ENCODE results near the gene KIF26B. TPM values are rescaled to one million over a fixed set of nuclear protein-coding genes. Genes with fewer than 3 reads are reported as not detected.

The KIF26B gene
- total RNA-seq, 1 experiment from 2014 or later, result 0.04 TPM

- ATAC-seq (no peak), DNase-seq (no peak)
- Histone ChIP-seq H4K20me1 (ENCODE audit: low read length) (no peaks in the 10 kb centered on the region), H3K9me3 (ENCODE audit: low read length) (no peaks in the 10 kb centered on the region), H3K27me3 (ENCODE audit: low read length) (peaks cover 73% of the 10 kb centered on the region), H3K9me2 (replicated peaks; ENCODE audit: low read length) (no peaks in the 10 kb centered on the region), H3K27ac (ENCODE audit: low read length) (no peak overlapping the region), H3K79me2 (ENCODE audit: low read length) (no peaks in the 10 kb centered on the region), H3K4me1 (ENCODE audit: insufficient read depth, low read length) (no peaks in the 10 kb centered on the region), H3K4me3 (ENCODE audit: low read length) (no peak overlapping the region), H3K36me3 (ENCODE audit: low read depth, low read length) (no peaks in the 10 kb centered on the region), H3K4me2 (ENCODE audit: low read length) (no peak overlapping the region), H3K9ac (ENCODE audit: low read length) (no peak overlapping the region), H3F3A (ENCODE audit: low read length, unreplicated experiment) (no peaks in the 10 kb centered on the region), H2AFZ (ENCODE audit: low read length) (no peak overlapping the region)
- BruUV-seq (replicated peaks), result no TSS peak
- TF ChIP-seq EZH2phosphoT487 (IDR thresholded peaks at IDR 0.05; ENCODE audit: borderline replicate concordance, low read length), result no peak
- no peak for TF ChIP-seq CTCF (conservative IDR thresholded peaks at IDR 0.05; ENCODE audit: low read depth, low read length)
- TF ChIP-seq EZH2 (IDR thresholded peaks at IDR 0.05; ENCODE audit: low read length, unreplicated experiment), result no peak
- ChIA-PET POLR2A (ENCODE audit: unreplicated experiment) (no interaction called here), CTCF (no interaction called here)
- intact Hi-C loops (cut with micrococcal nuclease), result no loop called here
These were observed 331.2 kb downstream of the KIF26B start for GRCh38 chr1:245485996-245486395.

DNA sequence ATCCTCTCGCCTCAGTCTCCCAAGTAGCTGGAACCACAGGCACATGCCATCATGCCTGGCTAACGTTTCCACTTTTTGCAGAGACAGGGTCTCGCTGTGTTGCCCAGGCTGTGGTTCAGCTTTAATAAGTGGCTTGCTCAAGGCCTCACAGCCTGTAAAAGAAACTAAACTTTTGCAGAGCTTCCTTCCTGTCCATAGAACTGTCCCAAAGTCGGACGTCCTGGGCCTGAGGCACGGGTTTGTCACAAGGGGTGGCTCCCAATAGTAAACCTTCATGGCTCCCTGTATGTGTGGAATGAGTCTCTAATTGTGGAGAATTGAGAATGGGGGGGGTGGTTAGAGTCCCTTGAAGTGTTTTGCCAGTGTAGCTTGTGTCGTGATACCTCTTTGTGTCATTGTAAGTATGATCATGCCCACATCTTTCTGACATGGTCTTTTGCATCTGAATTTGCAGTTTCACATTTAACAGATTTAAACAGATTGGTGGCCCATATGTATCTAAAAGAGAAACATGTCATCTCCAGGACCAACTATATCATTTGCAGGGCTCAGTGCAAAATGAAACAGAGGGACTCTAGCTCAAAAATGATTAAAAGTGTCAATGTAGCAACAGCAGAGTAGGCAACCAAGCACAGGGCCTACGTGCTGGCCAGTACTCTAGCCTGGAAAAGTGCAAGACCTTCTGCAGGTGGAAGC lies 332.1 kb downstream of the KIF26B start:
- TF ChIP-seq CTCF (conservative IDR thresholded peaks at IDR 0.05; ENCODE audit: low read depth, low read length), result no peak
- no peak for TF ChIP-seq EZH2phosphoT487 (IDR thresholded peaks at IDR 0.05; ENCODE audit: borderline replicate concordance, low read length)
- TF ChIP-seq EZH2 (IDR thresholded peaks at IDR 0.05; ENCODE audit: low read length, unreplicated experiment), result no peak
- Histone ChIP-seq H3K27ac (ENCODE audit: low read length) (no peak overlapping the region), H3K4me3 (ENCODE audit: low read length) (no peak overlapping the region), H3K4me2 (ENCODE audit: low read length) (no peak overlapping the region), H3K9me3 (ENCODE audit: low read length) (no peaks in the 10 kb centered on the region), H2AFZ (ENCODE audit: low read length) (no peak overlapping the region), H3K27me3 (ENCODE audit: low read length) (peaks cover 73% of the 10 kb centered on the region), H3K36me3 (ENCODE audit: low read depth, low read length) (no peaks in the 10 kb centered on the region), H3F3A (ENCODE audit: low read length, unreplicated experiment) (no peaks in the 10 kb centered on the region), H3K79me2 (ENCODE audit: low read length) (no peaks in the 10 kb centered on the region), H3K9me2 (replicated peaks; ENCODE audit: low read length) (no peaks in the 10 kb centered on the region), H4K20me1 (ENCODE audit: low read length) (no peaks in the 10 kb centered on the region), H3K4me1 (ENCODE audit: insufficient read depth, low read length) (no peaks in the 10 kb centered on the region), H3K9ac (ENCODE audit: low read length) (no peak overlapping the region)
- DNase-seq, result no peak
- ATAC-seq, result no peak
- no TSS peak for BruUV-seq (replicated peaks)
- intact Hi-C loops (cut with micrococcal nuclease), result no loop called here
- POLR2A ChIA-PET (ENCODE audit: unreplicated experiment), result no interaction called here
- CTCF ChIA-PET, result no interaction called here

- H3K36me3 ChIP-seq (ENCODE audit: low read depth, low read length), result no peaks in the 10 kb centered on the region
- no peak for TF ChIP-seq CTCF (conservative IDR thresholded peaks at IDR 0.05; ENCODE audit: low read depth, low read length)
- no peak for TF ChIP-seq EZH2 (IDR thresholded peaks at IDR 0.05; ENCODE audit: low read length, unreplicated experiment)
- TF ChIP-seq EZH2phosphoT487 (IDR thresholded peaks at IDR 0.05; ENCODE audit: borderline replicate concordance, low read length), result no peak
- H3K4me3 ChIP-seq (ENCODE audit: low read length), result no peak overlapping the region
- H3K9ac ChIP-seq (ENCODE audit: low read length), result no peak overlapping the region
- H3F3A ChIP-seq (ENCODE audit: low read length, unreplicated experiment), result no peaks in the 10 kb centered on the region
- peaks cover 63% of the 10 kb centered on the region for H3K27me3 ChIP-seq (ENCODE audit: low read length)
- H4K20me1 ChIP-seq (ENCODE audit: low read length), result no peaks in the 10 kb centered on the region
- H3K9me3 ChIP-seq (ENCODE audit: low read length), result no peaks in the 10 kb centered on the region
- no peak for DNase-seq
- no peaks in the 10 kb centered on the region for H3K4me1 ChIP-seq (ENCODE audit: insufficient read depth, low read length)
- ChIA-PET POLR2A (ENCODE audit: unreplicated experiment) (no interaction called here), CTCF (no interaction called here)
- no peak overlapping the region for H3K27ac ChIP-seq (ENCODE audit: low read length)
- no peaks in the 10 kb centered on the region for H3K79me2 ChIP-seq (ENCODE audit: low read length)
- no peak for ATAC-seq
- no peaks in the 10 kb centered on the region for H3K9me2 ChIP-seq (replicated peaks; ENCODE audit: low read length)
- no peak overlapping the region for H2AFZ ChIP-seq (ENCODE audit: low read length)
- BruUV-seq (replicated peaks), result no TSS peak
- intact Hi-C loops (cut with micrococcal nuclease), result no loop called here
- no peak overlapping the region for H3K4me2 ChIP-seq (ENCODE audit: low read length)
These were observed 333.8 kb downstream of the KIF26B start for GRCh38 chr1:245488346-245489129.
